Stimulated activated CD4-positive, alpha-beta T cell treated with anti-CD3 and anti-CD28 coated beads, Interleukin-12 subunit alpha, Interleukin-12 subunit beta, amount 100 ng/mL, for 24 hours (primary cell): ENCODE data around the gene B4GALT4.

Source experiments
- DNase-seq, 2 experiments: peaks; one replicate each; pipeline ENCODE4 v3.0.0-alpha.2; 2020; ENCODE audit warnings: low read depth in 2 of 2

B4GALT4 gene

GRCh38 chr3:119237299-119237698, 3.4 kb downstream of the B4GALT4 start:
- DNase-seq, result no peak

GRCh38 chr3:119236756-119237155, 3.9 kb downstream of the B4GALT4 start:
- DNase-seq, result no peak

- no peak for DNase-seq
These were observed 5.5 kb downstream of the B4GALT4 start for GRCh38 chr3:119235151-119235550.

- DNase-seq, result no peak
These were observed 6.1 kb downstream of the B4GALT4 start for GRCh38 chr3:119234610-119235009.

- DNase-seq, result no peak
These were observed 9.9 kb downstream of the B4GALT4 start for GRCh38 chr3:119230745-119231144.

- no peak for DNase-seq
These were observed 10.6 kb downstream of the B4GALT4 start for GRCh38 chr3:119230071-119230470.

- no peak for DNase-seq
These were observed 11.5 kb downstream of the B4GALT4 start for GRCh38 chr3:119229190-119229589.

GRCh38 chr3:119228373-119229145, 12.1 kb downstream of the B4GALT4 start:
- no peak for DNase-seq

- DNase-seq, result no peak
These were observed 13.4 kb downstream of the B4GALT4 start for GRCh38 chr3:119227070-119227850.

GRCh38 chr3:119225121-119225520, 15.6 kb downstream of the B4GALT4 start:
- DNase-seq, result no peak

- DNase-seq, result no peak
These were observed 17.2 kb downstream of the B4GALT4 start for GRCh38 chr3:119223511-119223910.

- DNase-seq, result no peak
These were observed 18.3 kb downstream of the B4GALT4 start for GRCh38 chr3:119222391-119222790.

GRCh38 chr3:119221779-119222320, 18.8 kb downstream of the B4GALT4 start:
- DNase-seq, result no peak

GRCh38 chr3:119220970-119221667, 19.6 kb downstream of the B4GALT4 start:
- DNase-seq, result no peak

- DNase-seq, result no peak
These were observed 20.5 kb downstream of the B4GALT4 start for GRCh38 chr3:119220198-119220597.

- no peak for DNase-seq
These were observed 21.6 kb downstream of the B4GALT4 start for GRCh38 chr3:119219069-119219468.

- no peak for DNase-seq
These were observed 28.9 kb downstream of the B4GALT4 start for GRCh38 chr3:119211803-119212202.

- no peak for DNase-seq
These were observed 29.5 kb downstream of the B4GALT4 start for GRCh38 chr3:119211193-119211592.

- DNase-seq, result no peak
These were observed 33.2 kb downstream of the B4GALT4 start for GRCh38 chr3:119207512-119207875.

- DNase-seq, result no peak
These were observed 33.8 kb downstream of the B4GALT4 start for GRCh38 chr3:119206611-119207511.

GRCh38 chr3:119205685-119206084, 35.0 kb downstream of the B4GALT4 start:
- no peak for DNase-seq
